K562 (cell line): ENCODE results near the gene OLFML2A. TPM values are rescaled to one million over a fixed set of nuclear protein-coding genes. Genes with fewer than 3 reads are reported as not detected.

Source experiments
- AFF4 ChIP-seq: sonication (generic); formaldehyde crosslinking; IDR thresholded peaks from 2 replicates; pipeline ENCODE4 v1.8.0; 2023; ENCODE audit warnings: mild to moderate bottlenecking, missing genetic modification reagents
- ATF7 ChIP-seq: fragments of 450-650 bp; IDR thresholded peaks from 2 replicates; pipeline ENCODE4 v1.7.1; 2014; ENCODE audit warnings: mild to moderate bottlenecking, moderate library complexity
- CBFA2T3 ChIP-seq: fragments of 450-650 bp; IDR thresholded peaks from 2 replicates; pipeline ENCODE4 v1.6.1; 2017
- CREB3 ChIP-seq: fragments of 450-650 bp; conservative IDR thresholded peaks from 2 replicates; pipeline ENCODE4 v1.6.1; 2016; ENCODE audit warnings: missing genetic modification characterization, low read depth, mild to moderate bottlenecking, missing compliant biosample characterization, moderate library complexity
- E2F1 ChIP-seq: sonication (generic); formaldehyde crosslinking; IDR thresholded peaks from 2 replicates; pipeline ENCODE4 v1.8.1; 2023; ENCODE audit warnings: mild to moderate bottlenecking, missing genetic modification reagents, moderate library complexity
- HMG20A ChIP-seq: fragments of 450-650 bp; formaldehyde crosslinking; conservative IDR thresholded peaks from 2 replicates; pipeline ENCODE4 v1.4.0; 2020; ENCODE audit warnings: mild to moderate bottlenecking, mixed read lengths
- ILK ChIP-seq: fragments of 450-650 bp; IDR thresholded peaks from 2 replicates; pipeline ENCODE4 v1.6.1; 2016; ENCODE audit warnings: missing genetic modification characterization, low read depth, mild to moderate bottlenecking, missing compliant biosample characterization, moderate library complexity, borderline replicate concordance
- MYBL2 ChIP-seq, 2 experiments: fragments of 450-650 bp in 1 of 2; sonication (generic) in 1 of 2; formaldehyde crosslinking in 1 of 2; IDR thresholded peaks; 2 replicates each; pipeline versions ENCODE4 v1.6.1 to v1.8.1; 2017 to 2022; ENCODE audit warnings: borderline replicate concordance in 1 of 2, inconsistent platforms in 1 of 2, low read depth in 1 of 2, mild to moderate bottlenecking in 1 of 2, missing genetic modification reagents in 1 of 2, moderate library complexity in 1 of 2
- MYC ChIP-seq, 2 experiments: fragments of 250-450 bp in 1 of 2; sonication (Bioruptor Pico) in 1 of 2; IDR thresholded peaks; 2 replicates each; pipeline versions ENCODE4 v1.5.1 to v1.6.1; 2012 to 2021; ENCODE audit warnings: low read depth in 2 of 2, borderline replicate concordance in 1 of 2, improper control_type of control experiment in 1 of 2, low read length in 1 of 2, mild to moderate bottlenecking in 1 of 2, moderate library complexity in 1 of 2
- NCOA1 ChIP-seq: fragments of 450-650 bp; IDR thresholded peaks from 2 replicates; pipeline ENCODE4 v1.6.1; 2016; ENCODE audit warnings: low read depth
- PURB ChIP-seq: sonication (generic); formaldehyde crosslinking; IDR thresholded peaks from 2 replicates; pipeline ENCODE4 v1.9.0; 2021; ENCODE audit warnings: low read depth, mild to moderate bottlenecking, missing genetic modification reagents
- SMC3 ChIP-seq: conservative IDR thresholded peaks from 2 replicates; pipeline ENCODE4 v1.6.1; 2011; ENCODE audit warnings: low read depth, low read length, improper control_type of control experiment; ENCODE audit not compliant: insufficient read depth
- SOX6 ChIP-seq: fragments of 450-650 bp; IDR thresholded peaks from 2 replicates; pipeline ENCODE4 v1.6.1; 2014; ENCODE audit warnings: mild to moderate bottlenecking
- SP1 ChIP-seq: sonication (generic); formaldehyde crosslinking; IDR thresholded peaks from 2 replicates; pipeline ENCODE4 v1.8.1; 2022; ENCODE audit warnings: mild to moderate bottlenecking, missing genetic modification reagents
- TAL1 ChIP-seq: fragments of 450-650 bp; IDR thresholded peaks from 2 replicates; pipeline ENCODE4 v1.6.1; 2016; ENCODE audit warnings: mild to moderate bottlenecking
- THAP12 ChIP-seq: fragments of 250-450 bp; sonication (Bioruptor Pico); IDR thresholded peaks from 2 replicates; pipeline ENCODE4 v1.9.0; 2021; ENCODE audit warnings: mild to moderate bottlenecking, inconsistent platforms
- ZC3H11A ChIP-seq: IDR thresholded peaks from 2 replicates; pipeline ENCODE4 v1.6.1; 2012; ENCODE audit warnings: low read depth, low read length, improper control_type of control experiment
- ZNF764 ChIP-seq: fragments of 250-450 bp; sonication (Bioruptor Pico); IDR thresholded peaks from 2 replicates; pipeline ENCODE4 v1.4.0; 2020; ENCODE audit warnings: low read depth, mild to moderate bottlenecking, moderate library complexity
- ZNF77 ChIP-seq: fragments of 250-450 bp; sonication (Bioruptor Pico); IDR thresholded peaks from 2 replicates; pipeline ENCODE4 v1.5.0; 2020
- polyA plus RNA-seq, 8 experiments: library from polyadenylated mRNA; depleted of rRNA in 4 of 8; stranded (reverse) in 5 of 8; unstranded in 3 of 8; fragments of >200 nt; fragmentation: Nextera tagmentation in 2 of 8; fragmentation: Illumina TruSeq in 1 of 8; extraction: Ambion mirVana in 2 of 8; extraction: Trizol in 1 of 8; gene quantifications; 2 replicates each; pipeline versions ENCODE4 v1.2.1 to v1.2.3, GENCODE V29; 2011 to 2014; ENCODE audit warnings: inconsistent platforms in 1 of 8, missing spikeins in 1 of 8
- total RNA-seq, 7 experiments: library from RNA; depleted of rRNA in 6 of 7; stranded (reverse); fragments of >200 nt in 6 of 7; fragmentation: Illumina TruSeq in 2 of 7; extraction: Trizol in 2 of 7; gene quantifications; 2 replicates each; pipeline versions ENCODE4 v1.2.1 to v1.2.3, GENCODE V29; 2011 to 2021; ENCODE audit warnings: low replicate concordance in 1 of 7

The OLFML2A gene
- total and polyA plus RNA-seq, 9 of the 15 experiments (the other 6 are each of a cell fraction or from before 2014, with no cell fraction given) = 0.16 TPM; not detected in 8

GRCh38 chr9:124852829-124853531, 76.0 kb downstream of the OLFML2A start, which contains the start of gene WDR38 (continued):
- peak; percentile 76 for TF ChIP-seq THAP12
- no peak for TF ChIP-seq NCOA1
- TF ChIP-seq ATF7 = peak; percentile 71; the same call in 1 of the 2 replicates
- TF ChIP-seq SMC3 = peak; percentile 91
- TF ChIP-seq TAL1 = no peak
- TF ChIP-seq MYC (IDR thresholded peaks at IDR 0.05; ENCODE audit: low read depth, low read length) = no peak
- TF ChIP-seq MYC (CRISPR knock-in tag; IDR thresholded peaks at IDR 0.05; ENCODE audit: borderline replicate concordance, low read depth) = no peak
- peak; percentile 41; the same call in 1 of the 2 replicates for TF ChIP-seq SOX6
- no peak for TF ChIP-seq ILK (tag)
- no peak for TF ChIP-seq PURB (CRISPR knock-in tag)
- no peak for TF ChIP-seq CBFA2T3
- TF ChIP-seq E2F1 (CRISPR knock-in tag) = no peak
- TF ChIP-seq ZNF764 (CRISPR knock-in tag) = peak; percentile 57; the same call in 1 of the 2 replicates
- peak; percentile 90 for TF ChIP-seq SP1 (CRISPR knock-in tag)
- TF ChIP-seq ZC3H11A = no peak
- no peak for TF ChIP-seq MYBL2 (IDR thresholded peaks at IDR 0.05; ENCODE audit: low read depth)
- no peak for TF ChIP-seq MYBL2 (CRISPR knock-in tag; IDR thresholded peaks at IDR 0.05; ENCODE audit: borderline replicate concordance)
- no peak for TF ChIP-seq ZNF77
- no peak for TF ChIP-seq HMG20A (CRISPR knock-in tag)
- TF ChIP-seq AFF4 = peak; percentile 65; the same call in 1 of the 2 replicates
- no peak for TF ChIP-seq CREB3 (tag)
